NCI-H1436 treated with DMSO at 0.1 percent for 48 hours (cell line): ENCODE data around the gene GSTCD.
A peak's percentile ranks its signal among the peaks of the same experiment; 100 is the strongest.
"Not testable (repeated sequence)": the region's sequence is repeated elsewhere in the genome, so short reads cannot be mapped to it uniquely, and the experiment has no call there.

Experiments
- DNase-seq: peaks from one replicate; lab custom pipeline; 2025; lab: John Stamatoyannopoulos, UW

The GSTCD gene, protein sequence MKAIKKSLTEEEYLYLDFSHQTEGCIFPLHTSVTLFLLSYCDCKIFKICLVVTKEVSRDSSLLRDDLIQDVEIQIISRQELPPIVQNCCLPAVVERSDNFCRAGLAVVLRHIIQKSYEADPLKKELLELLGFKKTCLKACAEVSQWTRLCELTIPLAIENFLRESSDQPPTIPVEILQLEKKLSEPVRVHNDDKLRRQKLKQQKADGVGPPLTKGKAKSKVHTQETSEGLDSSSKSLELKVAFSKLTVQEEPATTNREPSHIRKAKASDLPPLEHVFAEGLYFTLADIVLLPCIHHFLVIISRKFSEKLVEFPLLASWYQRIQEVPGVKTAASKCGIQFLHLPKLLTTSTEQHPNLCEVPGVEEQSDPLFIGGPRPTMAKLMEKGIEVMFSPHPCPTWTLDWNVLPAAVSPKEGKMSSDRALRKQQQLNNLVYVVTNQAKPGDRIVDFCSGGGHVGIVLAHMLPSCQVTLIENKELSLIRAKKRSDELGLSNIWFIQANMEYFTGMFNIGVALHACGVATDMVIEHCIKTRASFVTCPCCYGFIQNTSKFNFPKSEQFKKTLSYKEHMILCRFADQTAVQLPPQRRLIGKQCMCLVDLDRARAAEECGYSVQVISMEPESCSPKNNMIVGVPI

DNA sequence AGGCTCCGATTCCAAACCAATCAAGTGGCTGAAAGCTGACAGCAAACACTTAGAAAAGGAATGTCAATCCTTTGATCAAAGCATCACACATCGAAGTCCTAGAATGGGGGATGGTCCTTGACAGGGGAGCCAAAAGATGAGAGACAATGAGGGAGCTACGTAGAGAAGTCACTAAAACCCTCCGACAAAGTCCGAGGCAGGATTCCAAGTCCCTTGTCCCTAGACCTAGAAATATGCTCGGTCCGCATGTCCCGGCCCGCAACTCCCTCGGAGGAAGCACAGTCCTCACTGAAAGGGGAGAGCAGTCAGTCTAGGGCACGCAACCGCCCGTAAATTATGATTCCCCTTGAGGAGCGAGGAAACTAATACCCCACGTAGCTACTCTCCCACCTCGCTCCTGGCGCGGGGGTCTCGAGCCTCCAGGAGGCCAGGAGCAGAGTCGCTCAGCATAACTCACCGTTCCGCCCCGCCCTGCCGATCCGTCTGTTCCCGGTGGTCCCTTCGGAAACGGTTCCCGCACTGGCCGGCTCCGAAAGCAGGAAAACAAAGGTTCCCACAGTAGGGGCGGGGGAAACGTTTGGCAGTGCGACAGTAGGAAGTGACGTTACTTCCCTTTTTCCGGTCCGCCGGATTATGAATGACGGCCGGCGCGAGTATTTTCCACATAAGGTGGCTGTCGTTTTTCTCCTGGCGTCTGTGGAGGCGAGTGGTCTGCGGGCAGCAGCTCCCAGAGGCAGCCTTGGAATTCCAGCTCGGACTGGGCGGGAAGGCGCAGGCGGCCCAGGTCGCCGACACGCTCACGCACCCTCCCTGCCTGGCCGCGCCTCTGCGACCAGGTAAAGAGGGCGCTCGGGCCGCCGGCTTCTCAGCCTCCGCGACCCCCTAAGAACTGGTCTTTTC lies at the start of gene GSTCD, which contains the start of gene INTS12:
GSTCD (plus strand) TSS at position 604 of the 900 bp plus-strand sequence. CDS start 8,830 bp downstream, outside the sequence.
INTS12 (minus strand) TSS at position 509 of the 900 bp plus-strand sequence. CDS start 8,684 bp downstream, outside the sequence.
- DNase-seq, result peak; percentile 54

DNA sequence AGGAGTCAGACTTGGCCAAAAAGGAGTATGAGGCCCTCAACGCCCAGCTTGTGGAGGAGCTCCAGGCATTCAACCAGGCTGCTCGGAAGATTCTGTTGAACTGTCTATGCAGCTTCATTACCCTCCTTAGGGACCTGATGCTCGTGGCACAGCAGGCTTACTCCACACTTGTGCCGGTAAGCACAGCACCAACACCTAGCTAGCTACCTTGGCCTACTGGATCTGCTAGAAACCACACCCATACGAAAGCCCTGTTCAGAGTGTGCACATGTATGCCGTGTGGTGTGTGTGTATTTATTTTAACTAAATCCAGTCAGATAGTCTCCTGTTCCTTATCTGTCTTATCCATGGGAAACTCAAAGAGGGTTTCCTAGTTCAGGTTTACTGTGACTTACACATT lies 49.4 kb upstream of the GSTCD start:
- DNase-seq, result no peak

DNA sequence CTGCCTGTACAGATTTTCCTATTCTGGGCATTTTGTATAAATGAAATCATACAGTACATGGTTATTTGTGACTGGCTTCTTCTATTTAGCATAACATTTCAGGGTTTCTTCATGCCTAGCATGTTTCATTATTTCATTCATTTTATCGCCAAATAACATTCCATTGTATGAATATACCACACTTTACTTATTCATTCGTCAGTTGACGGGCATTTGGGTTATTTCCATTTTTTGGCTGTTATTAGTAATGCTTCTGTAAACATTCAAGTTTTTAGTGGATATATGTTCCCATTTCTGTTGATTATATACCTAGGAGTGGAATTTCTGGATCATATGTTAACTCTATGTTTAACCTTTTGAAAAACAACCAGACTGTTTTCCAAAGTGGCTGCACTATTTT lies 47.6 kb upstream of the GSTCD start:
- no peak for DNase-seq

DNA sequence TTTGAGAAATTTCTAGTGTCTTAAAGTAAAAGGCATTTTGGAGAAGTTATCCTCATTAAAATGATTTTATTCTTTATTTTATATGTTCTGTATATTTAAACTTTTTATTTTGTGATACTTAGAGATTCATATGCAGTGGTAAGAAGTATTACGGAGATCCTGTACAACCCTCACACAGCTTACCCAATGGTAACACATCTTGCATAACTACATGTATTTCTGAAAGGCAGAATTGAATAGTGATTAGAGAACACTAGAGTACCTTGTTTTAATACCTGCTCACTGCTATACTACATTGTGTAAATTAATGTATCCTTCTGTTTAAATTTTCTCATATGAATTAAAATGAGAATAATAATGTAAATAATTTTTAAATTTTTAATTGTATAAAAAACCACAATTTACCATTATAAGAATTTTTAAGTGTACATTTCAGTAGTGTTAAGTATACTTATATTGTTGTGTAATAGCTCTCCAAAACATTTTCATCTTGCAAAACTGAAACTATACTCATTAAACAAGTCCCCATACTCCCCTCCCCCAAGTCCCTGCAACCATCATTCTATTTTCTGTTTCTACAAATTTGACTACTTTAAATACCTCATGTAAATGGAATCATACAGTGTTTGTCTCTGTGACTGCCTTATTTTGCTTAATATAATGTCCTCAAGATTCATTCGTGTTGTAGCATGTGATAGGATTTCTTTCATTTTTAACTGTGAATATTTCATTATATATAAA lies 45.5 kb upstream of the GSTCD start:
- DNase-seq, result no peak

DNA sequence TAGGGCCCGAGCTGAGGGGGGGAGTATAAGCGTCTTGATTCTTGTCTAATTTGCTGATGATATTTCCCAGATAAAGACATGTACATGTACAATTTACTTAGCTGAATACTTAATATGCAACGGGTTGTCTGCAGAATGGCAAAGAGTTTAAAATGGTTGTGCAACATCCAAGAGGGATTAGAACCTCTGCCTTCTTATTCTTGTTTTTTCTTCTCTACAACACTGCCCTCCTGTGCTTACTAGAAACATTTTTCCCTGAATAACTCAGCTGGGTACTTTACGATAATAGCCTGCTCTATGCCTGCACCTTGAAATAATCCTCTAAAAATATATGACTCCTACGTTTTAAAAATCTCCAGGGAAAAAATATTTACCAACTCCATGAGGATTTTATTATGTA lies 41.9 kb upstream of the GSTCD start:
- peak; percentile 1 for DNase-seq

DNA sequence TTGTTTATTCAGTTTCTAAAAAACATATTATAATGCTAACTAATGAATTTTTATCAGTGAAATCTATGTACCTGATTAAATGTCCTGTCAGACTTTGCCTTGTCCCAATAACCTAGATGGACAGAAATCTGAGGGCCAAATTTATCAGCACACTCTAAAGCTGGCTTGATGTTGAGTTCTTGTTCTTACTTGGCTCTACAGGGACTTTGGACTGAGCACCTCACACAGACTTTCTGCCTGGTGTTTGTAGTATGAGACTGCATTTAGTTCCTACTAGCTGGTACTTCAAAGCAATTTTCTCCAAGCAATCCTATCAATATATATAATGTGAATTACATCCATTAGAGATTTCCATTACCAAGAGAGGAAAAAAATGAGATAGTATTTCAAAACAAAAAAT lies 37.9 kb upstream of the GSTCD start:
- DNase-seq, result no peak

DNA sequence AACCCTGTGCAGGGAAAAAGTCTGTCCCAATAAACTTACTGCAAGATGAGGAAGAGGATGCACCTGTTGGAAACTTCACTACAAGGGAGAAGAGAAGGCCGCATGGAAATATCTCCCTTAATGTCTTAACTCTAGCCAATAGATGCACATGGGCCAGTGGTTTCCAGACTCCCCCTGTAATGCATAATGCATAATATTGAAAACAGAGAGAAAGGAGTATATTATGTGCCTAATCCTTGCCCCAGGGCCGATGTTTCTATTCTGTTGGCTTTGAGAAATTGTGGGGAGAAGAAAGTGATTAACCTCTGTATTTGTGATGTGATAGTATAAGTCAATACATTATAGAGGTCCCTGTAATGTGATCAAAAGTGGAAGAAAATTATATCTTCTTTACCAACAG lies 37.3 kb upstream of the GSTCD start:
- no peak for DNase-seq

DNA sequence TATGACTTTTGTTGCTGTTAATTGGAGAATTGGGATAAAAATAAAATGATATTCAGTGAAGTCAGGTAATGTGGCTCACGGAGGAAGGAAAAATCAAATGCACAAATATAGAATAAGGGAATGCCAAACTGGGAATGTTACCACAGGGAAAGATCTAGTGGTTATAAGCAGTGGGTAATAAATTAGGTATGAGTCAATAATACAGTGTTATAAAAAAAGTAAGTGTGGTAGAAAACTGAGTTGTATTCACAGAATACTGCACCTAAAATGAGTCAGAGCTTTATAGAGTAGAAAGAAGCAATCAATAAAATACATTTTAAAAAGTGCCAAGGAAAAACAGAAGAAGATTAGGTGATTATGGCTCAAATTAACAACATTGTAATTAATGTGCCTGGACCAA lies 34.6 kb upstream of the GSTCD start:
- DNase-seq, result no peak

DNA sequence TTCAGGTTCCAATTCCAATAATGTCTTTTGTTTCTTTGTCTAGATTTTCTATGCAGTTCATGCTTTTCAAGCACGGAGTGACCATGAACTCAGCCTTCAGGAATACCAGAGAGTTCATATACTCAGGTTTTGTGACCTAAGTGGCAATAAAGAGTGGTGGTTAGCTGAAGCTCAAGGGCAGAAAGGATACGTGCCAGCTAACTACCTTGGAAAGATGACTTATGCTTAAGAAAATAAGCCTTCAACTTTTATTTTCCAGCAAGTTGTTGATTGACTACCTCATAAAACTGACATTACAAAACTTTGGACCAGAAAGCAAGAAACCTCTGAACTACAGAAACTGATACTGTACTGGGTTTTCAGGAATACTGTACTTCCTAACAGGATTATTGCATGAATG lies 30.9 kb upstream of the GSTCD start:
- no peak for DNase-seq

DNA sequence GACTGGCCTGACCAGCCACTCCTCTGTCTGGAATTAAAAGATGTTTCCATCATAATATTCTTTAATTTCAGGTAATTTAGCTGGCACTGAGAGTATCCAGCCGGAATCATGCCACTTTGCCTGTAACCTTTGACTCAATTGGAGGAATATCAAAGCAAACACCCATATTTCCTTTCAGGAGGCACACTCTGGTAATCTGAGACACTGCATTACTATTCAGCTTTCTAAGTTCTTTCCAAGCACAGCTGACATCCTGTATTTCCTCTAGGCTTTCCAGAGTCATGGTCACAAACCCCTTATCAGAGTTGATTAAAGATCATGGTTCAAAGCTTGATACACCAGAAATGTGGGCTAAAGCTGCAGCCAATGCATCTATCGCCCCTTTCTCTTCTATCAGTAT lies 29.4 kb upstream of the GSTCD start:
- DNase-seq, result no peak

DNA sequence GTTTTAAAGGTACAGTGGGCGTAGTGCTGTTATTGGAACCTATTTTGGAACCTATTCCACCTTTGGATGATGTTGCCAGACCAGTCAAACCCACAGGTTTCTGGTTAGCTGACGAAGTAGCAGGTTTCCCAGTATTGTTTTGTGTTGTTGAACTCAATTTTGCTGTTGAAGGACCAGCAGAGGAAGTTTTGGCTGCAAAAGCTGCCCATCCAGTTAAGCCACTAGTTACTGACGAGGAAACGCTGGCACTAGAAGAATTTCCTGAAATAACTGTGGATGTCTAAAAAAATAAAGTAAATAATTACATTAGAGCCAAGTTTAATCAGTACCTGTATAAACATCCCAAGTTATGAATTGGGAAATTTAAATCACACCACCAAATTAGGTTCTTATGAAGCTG lies 25.5 kb upstream of the GSTCD start:
- DNase-seq, result no peak

DNA sequence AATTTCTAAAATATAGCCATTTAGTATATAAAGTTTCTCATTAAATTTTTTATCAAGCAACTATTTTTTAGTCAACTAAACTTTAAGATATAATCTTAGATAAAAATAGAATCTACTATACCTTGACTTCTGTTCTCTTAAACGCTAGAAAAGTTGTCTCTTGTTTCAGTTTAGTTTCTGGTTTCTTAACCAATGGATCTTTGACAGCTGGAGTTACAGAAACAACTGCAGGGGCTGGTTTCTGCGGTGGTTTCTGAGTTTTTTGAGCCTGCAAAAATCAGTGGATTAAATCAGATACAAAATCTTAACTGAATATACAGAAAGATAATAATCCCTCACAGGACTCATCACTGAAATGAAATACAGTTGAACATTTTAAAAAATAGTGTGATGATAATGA lies 22.0 kb upstream of the GSTCD start:
- DNase-seq, result no peak

DNA sequence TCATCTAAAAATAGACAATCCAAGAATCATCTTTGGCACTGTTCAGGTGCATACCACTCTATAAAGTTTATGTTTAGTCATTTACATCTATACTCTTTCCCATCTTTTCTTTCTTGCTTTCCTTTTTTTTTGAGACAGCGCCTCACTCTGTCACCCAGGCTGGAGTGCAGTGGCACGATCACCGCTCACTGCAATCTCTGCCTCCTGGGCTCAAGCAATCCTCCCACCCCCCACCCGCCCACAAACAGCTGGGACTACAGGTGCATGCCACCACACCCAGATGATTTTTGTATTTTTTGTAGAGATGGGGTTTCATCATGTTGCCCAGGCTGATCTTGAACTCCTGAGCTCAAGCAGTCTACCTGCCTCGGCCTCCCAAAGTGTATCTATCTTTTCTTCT lies 13.8 kb upstream of the GSTCD start:
- DNase-seq, result not testable (repeated sequence)

DNA sequence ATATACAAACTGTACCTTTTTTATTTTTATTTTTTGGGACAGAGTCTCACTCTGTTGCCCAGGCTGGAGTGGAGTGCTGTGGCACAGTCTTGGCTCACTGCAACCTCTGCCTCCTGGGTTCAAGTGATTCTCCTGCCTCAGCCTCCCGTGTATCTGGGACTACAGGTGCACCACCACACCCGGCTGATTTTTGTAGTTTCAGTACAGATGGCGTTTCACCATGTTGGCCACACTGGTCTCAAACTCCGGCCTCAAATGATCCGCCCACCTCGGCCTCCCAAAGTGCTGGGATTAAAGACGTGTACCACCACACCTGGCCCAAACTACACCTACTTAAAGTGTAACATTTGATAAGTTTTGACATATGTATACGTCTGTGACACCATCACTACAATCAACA lies 12.8 kb upstream of the GSTCD start:
- DNase-seq, result not testable (repeated sequence)

DNA sequence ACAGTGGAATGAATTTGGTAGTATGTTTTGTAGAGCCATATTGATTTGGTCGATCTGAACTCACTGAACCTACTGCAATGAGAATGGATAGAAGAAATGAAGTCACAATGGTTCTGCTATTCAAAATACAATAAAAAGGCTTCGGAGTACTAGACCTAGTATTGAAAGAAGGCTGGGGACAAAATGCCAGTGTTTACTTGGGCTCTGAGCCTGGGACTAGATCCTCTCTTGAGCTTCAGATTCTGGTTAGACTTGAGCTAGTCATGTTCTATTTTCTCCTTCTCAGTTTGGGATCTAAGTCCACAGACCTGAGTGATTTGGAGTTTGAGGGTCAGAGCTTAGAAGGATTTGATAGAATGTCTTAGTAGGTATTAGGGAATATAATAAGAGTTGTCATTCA lies 10.0 kb upstream of the GSTCD start:
- no peak for DNase-seq

DNA sequence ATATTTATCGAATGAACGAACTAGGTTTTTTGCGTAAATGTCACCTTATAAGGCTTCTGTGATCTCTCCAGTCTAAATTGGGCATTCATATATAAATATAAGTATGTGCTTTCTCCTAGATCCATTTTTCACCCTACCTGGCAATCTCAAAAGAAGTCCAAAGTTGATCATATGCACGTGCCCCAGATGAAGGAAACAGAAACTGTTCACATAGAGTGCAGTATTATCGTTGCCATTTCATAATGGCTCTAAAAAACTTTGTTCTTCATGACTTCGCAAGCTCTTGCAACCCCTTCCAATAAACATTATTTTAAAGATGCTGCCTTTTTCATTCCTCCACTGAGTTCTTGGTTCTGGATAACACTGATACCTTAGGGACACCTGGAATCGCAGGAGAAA lies 803 bp upstream of the GSTCD start:
- DNase-seq, result no peak

DNA sequence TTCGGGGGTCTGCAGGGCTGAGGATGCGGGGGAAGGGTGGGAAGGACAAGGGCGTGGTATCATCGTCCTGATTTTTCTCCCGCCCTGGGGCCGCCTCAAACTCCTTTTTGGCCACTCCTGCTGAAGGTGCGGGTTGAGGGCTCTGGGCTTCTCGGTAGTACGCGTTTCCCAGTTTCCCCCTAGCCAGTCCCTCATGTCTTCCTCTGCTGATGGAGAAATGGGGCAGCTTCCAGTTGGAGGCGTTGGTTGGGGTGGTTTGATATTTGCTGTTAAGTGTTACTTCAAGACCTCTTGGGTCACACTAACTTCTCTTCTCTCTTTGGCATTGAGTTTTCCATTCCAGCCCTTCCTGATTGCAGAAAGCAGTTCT lies 482 bp downstream of the GSTCD start:
- DNase-seq, result no peak

DNA sequence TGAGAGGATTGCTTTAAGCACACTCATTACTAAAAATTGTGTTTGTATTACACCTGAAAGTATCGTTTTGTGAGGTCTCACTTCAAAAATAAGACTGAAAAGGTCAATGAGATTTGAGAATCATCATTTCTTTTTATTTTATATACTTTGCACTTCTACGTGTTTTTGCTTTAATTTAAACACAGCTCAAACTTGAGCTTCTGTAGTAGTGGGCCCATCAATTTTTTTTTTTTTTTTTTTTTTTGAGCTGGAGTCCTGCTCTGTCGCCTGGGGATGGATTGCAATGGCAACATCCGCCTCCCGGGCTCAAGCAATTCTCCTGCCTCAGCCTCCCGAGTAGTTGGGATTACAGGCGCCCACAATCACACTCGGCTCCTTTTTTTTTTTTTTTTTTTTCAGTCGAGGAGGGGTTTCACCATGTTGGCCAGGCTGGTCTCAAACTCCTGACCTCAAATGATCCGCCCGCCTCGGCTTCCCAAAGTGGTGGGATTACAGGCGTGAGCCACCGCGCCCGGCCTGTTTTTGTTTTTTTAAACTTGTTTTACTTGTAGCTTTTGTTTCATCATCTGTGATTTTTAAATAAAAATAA lies 1.5 kb downstream of the GSTCD start:
- no peak for DNase-seq

DNA sequence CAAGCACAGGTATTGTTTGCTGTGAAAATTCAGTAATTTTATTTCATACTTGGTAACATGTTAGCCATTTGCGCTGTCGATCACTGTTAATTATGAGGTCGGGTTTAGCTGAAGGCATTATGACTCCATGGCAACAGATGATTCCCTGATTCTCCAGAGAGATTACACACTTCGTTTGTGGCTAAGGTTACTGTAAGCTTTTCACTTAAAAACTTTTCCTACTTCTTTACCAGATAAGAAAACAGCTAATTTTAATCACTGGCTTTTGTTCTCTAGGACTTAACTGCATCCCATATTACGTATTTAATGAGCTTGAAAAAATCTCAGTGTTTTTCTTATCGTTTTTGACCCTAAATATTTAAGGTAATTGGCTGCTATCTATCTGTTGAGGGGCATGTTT lies 2.1 kb downstream of the GSTCD start:
- peak; percentile 52 for DNase-seq

DNA sequence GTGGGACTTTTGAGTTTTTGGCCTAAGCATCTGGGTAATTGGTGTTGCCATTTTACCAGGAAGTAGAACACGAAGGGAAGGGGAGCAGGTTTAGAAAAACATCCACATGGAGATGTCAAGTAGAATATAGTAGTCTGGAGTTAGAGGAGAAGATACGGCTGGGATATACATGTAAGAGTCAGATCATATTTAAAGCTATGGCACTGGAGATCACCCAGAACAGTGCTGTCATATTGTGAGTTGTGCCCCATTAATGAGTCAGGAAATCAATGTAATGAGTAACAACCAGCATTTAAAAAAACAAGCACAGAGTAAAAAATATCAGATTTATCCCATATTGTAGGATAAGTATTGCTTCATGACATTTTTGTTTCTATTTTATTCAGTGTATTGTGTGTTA lies 4.2 kb downstream of the GSTCD start:
- no peak for DNase-seq

DNA sequence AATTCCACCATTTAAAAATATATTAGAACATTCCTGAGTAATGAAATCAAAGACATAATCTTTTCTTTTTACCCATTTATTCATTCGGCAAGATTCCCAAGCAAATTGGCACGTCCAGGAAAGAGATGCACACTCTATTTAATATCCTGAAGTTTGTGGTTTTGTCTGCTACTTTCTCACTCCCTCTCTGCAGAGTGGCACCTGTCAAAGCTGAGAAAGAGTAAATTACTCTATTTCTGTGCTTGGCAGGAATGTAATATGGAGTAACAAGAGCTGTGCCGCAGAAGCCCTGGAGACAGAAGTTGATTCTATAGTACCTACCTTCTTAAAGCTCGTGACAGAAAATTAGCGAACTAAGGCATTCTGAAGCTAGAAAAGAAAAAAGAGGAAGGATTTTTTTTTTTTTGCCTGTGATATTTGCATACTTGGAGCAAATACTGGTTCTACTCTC lies 5.5 kb downstream of the GSTCD start:
- no peak for DNase-seq
